Spleen (tissue), 11 donors: Measurements from ENCODE around the gene IL22RA2. TPM values are rescaled to one million over a fixed set of nuclear protein-coding genes. Genes with fewer than 3 reads are reported as not detected.
A peak's percentile ranks its signal among the peaks of the same experiment; 100 is the strongest.

Source experiments
- DNase-seq: peaks from one replicate; pipeline ENCODE4 v3.0.0-alpha.2; 2020
- H3K27ac ChIP-seq, 8 donors: fragments of 200-600 bp; sonication (generic) in 7 of 8; 1 replicate in 4 of 8; 2 replicates in 4 of 8; pipeline versions ENCODE4 v1.5.0 to v1.8.0; 2016 to 2021; ENCODE audit warnings: inconsistent platforms in 4 of 8, mild to moderate bottlenecking in 4 of 8, moderate library complexity in 1 of 8
- H3K27me3 ChIP-seq, 7 donors: fragments of 200-600 bp; sonication (generic) in 6 of 7; replicated peaks in 1 of 7; 1 replicate in 4 of 7; 2 replicates in 3 of 7; pipeline versions ENCODE4 v1.5.0 to v1.8.0; 2016 to 2021; ENCODE audit warnings: inconsistent platforms in 3 of 7, mild to moderate bottlenecking in 1 of 7
- H3K36me3 ChIP-seq, 6 donors: fragments of 200-600 bp; sonication (generic) in 5 of 6; 1 replicate in 4 of 6; 2 replicates in 2 of 6; pipeline versions ENCODE4 v1.5.0 to v1.8.0; 2016 to 2021; ENCODE audit warnings: inconsistent platforms in 2 of 6
- H3K4me1 ChIP-seq, 6 donors: fragments of 200-600 bp; sonication (generic) in 5 of 6; 1 replicate in 3 of 6; 2 replicates in 3 of 6; pipeline versions ENCODE4 v1.5.0 to v1.8.0; 2016 to 2021; ENCODE audit warnings: inconsistent platforms in 3 of 6
- H3K4me3 ChIP-seq, 8 donors: fragments of 200-600 bp; sonication (generic) in 7 of 8; 1 replicate in 4 of 8; 2 replicates in 4 of 8; pipeline versions ENCODE4 v1.5.0 to v1.8.0; 2016 to 2021; ENCODE audit warnings: inconsistent platforms in 4 of 8, mild to moderate bottlenecking in 4 of 8, moderate library complexity in 2 of 8
- H3K9me3 ChIP-seq, 8 donors: fragments of 200-600 bp; sonication (generic) in 7 of 8; 1 replicate in 4 of 8; 2 replicates in 4 of 8; pipeline versions ENCODE4 v1.5.0 to v1.8.0; 2016 to 2021; ENCODE audit warnings: inconsistent platforms in 4 of 8
- POLR2A ChIP-seq, 3 donors: fragments of 450-650 bp; IDR thresholded peaks; one replicate each; pipeline ENCODE4 v1.5.1; 2017; ENCODE audit warnings: antibody characterized with exemption in 3 of 3, mild to moderate bottlenecking in 1 of 3
- POLR2AphosphoS5 ChIP-seq, 3 donors: sonication (generic); formaldehyde crosslinking; IDR thresholded peaks; one replicate each; pipeline ENCODE4 v1.5.1; 2017; ENCODE audit warnings: antibody characterized with exemption in 3 of 3
- WGBS, 5 donors: extraction: QIAGEN DNeasy Blood & Tissue Kit in 3 of 5; methylation state at CpG; one replicate each; pipeline versions ENCODE4 v1.1.5 to v1.1.7; 2013 to 2018; 5-methylcytosine and 5-hydroxymethylcytosine counted together
- intact Hi-C: fragments of 100-400 bp; cut with DNase I; formaldehyde crosslinking; loops from one replicate; pipeline ENCODE4 v1.15.0; 2023; ENCODE audit warnings: low total_unique reads
- polyA plus RNA-seq, 3 donors: library from polyadenylated mRNA; stranded (reverse); fragments of 200-250 nt; gene quantifications; one replicate each; pipeline ENCODE4 v1.2.1, GENCODE V29; 2013
- total RNA-seq, 7 donors: library from RNA; depleted of rRNA in 3 of 7; stranded (reverse); fragments of >200 nt in 3 of 7; fragmentation: NEBNext Ultra II Directional in 4 of 7; extraction: Animal tissue kit (Norgen Biotek cat#: 25700) in 4 of 7; gene quantifications; one replicate each; pipeline versions ENCODE4 v1.1.0 to v1.2.1, GENCODE V29; 2016 to 2021
- TF ChIP-seq, protein P1 (sequence below), 11 experiments: fragments of 200-600 bp in 7 of 11; fragments of 450-650 bp in 4 of 11; sonication (generic) in 4 of 11; IDR thresholded peaks in 8 of 11; conservative IDR thresholded peaks in 3 of 11; 1 replicate in 7 of 11; 2 replicates in 4 of 11; pipeline versions ENCODE4 v1.4.0 to v1.8.0; 2016 to 2021; ENCODE audit warnings: antibody characterized with exemption in 11 of 11, inconsistent platforms in 4 of 11, mild to moderate bottlenecking in 1 of 11
- donor health status: healthy with polysubstance abuse.
- donor health status: DM: no; HTN: no; CAD: no; lungs with moderate emphysema.
- donor health status: DM: no; HTN: no; CAD: no.
- donor health status: Bipolar disorder and iron deficiency.
- donor health status: healthy.
- donor health status: DM: no; HTN: no; CAD: no.
- donor health status: DM: yes; HTN: yes; CAD: no.

IL22RA2 gene
- total and polyA plus RNA-seq, 10 donors = 0.06 to 2.1 (median 0.19) TPM; not detected in 5

DNA sequence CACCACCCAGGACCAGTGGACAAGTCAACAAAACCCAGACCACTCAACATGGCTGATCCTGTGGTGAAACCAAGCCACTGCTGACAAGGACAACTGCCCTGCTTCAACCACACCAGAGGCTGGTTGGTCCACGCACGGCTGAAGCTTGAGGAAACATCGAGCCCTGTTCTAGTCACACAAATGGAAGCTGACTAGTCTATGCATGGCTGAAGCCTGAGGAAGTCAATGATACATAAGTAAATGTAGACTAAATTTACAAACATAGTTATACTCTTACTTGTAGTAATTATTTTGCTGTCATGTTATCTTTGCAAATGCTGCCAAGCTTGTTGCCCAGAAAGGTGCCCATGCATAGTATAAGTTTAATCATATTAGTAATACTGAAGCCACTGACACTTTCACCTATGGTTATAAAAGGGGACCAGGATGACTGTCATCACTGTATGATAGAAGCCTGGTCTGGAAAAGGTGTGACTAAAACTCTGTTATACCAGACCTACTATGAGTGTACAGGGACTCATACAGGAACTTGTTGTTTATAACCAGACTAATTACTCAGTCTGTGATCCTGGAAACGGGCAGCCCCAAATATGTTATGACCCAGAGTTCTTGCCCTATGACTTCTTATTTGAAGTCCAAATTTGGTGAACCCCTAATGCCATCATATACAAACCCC, 5.6 kb downstream of the IL22RA2 start:
- Histone ChIP-seq H3K9me3 (peaks cover 0 to 16% (median 3%) of the 10 kb centered on the region in 8 donors), H3K4me3 (no peak overlapping the region), H3K4me1 (peaks cover 22 to 64% (median 44%) of the 10 kb centered on the region in 6 donors), H3K27me3 (no peaks in the 10 kb centered on the region), H3K27ac (no peak overlapping the region), H3K36me3 (no peaks in the 10 kb centered on the region)
- intact Hi-C loops = no loop called here
- no peak for DNase-seq
- 69 to 83% (median 75%) methylated on average over 4 of the region's 4 CpGs for WGBS, 5 donors
- TF ChIP-seq POLR2A (IDR thresholded peaks at IDR 0.05) (no peak), POLR2AphosphoS5 (IDR thresholded peaks at IDR 0.05) (no peak)
- TF ChIP-seq, protein P1, sequence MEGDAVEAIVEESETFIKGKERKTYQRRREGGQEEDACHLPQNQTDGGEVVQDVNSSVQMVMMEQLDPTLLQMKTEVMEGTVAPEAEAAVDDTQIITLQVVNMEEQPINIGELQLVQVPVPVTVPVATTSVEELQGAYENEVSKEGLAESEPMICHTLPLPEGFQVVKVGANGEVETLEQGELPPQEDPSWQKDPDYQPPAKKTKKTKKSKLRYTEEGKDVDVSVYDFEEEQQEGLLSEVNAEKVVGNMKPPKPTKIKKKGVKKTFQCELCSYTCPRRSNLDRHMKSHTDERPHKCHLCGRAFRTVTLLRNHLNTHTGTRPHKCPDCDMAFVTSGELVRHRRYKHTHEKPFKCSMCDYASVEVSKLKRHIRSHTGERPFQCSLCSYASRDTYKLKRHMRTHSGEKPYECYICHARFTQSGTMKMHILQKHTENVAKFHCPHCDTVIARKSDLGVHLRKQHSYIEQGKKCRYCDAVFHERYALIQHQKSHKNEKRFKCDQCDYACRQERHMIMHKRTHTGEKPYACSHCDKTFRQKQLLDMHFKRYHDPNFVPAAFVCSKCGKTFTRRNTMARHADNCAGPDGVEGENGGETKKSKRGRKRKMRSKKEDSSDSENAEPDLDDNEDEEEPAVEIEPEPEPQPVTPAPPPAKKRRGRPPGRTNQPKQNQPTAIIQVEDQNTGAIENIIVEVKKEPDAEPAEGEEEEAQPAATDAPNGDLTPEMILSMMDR (IDR thresholded peaks at IDR 0.05 in 8 of 11, conservative IDR thresholded peaks at IDR 0.05 in 3 of 11) = no peak

DNA sequence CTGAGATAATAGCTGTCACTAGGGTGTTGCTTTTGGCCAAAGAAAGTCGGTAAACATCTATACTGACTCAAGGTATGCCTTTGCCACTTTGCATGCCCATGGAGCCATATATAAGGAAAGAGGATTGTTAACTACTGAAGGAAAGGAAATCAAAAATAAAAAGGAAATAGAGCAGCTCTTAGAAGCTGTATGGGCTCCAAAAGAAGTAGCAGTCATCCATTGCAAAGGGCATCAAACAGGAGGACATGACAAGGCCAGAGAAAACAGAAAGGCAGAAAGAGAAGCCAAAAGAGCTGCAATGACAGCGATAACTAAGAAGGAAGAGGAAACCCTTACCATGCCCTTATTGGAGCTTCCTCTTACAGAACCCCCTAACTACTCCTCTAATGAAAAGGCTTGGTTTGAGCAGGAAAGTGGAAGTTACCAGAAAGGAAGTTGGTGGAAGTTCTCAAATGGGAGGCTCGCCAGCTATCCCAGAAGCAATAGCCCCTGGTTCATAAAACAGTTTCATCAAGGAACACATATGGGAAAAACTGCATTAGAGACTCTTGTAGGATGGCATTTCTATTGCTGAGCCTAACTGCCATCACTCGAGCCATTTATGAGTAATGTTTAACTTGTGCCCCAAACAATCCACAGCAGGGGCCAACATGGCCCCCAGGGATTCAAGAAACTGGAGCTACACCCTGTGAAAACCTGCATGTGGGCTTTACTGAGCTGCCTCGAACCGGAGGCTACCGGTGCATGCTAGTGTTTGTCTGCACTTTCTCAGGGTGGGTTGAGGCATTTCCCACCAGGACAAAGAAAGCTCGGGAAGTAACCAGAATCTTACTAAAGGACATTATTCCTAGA, 7.0 kb downstream of the IL22RA2 start:
- no peaks in the 10 kb centered on the region for H3K27me3 ChIP-seq
- no peak for DNase-seq
- H3K4me1 ChIP-seq = peaks cover 19 to 62% (median 34%) of the 10 kb centered on the region in 6 donors
- H3K9me3 ChIP-seq = peaks cover 0 to 16% (median 3%) of the 10 kb centered on the region in 8 donors
- intact Hi-C loops = no loop called here
- H3K27ac ChIP-seq = peak overlapping the region in 7 of 8 donors; percentile 24 to 79 (median 64)
- no peak overlapping the region for H3K4me3 ChIP-seq
- 65 to 74% (median 72%) methylated on average over 8 of the region's 8 CpGs for WGBS, 5 donors
- TF ChIP-seq, protein P1 (IDR thresholded peaks at IDR 0.05 in 8 of 11, conservative IDR thresholded peaks at IDR 0.05 in 3 of 11) = peak in 4 of 11 experiments; percentile 26 to 50 (median 40)
- TF ChIP-seq POLR2A (IDR thresholded peaks at IDR 0.05) = no peak
- H3K36me3 ChIP-seq = no peaks in the 10 kb centered on the region

DNA sequence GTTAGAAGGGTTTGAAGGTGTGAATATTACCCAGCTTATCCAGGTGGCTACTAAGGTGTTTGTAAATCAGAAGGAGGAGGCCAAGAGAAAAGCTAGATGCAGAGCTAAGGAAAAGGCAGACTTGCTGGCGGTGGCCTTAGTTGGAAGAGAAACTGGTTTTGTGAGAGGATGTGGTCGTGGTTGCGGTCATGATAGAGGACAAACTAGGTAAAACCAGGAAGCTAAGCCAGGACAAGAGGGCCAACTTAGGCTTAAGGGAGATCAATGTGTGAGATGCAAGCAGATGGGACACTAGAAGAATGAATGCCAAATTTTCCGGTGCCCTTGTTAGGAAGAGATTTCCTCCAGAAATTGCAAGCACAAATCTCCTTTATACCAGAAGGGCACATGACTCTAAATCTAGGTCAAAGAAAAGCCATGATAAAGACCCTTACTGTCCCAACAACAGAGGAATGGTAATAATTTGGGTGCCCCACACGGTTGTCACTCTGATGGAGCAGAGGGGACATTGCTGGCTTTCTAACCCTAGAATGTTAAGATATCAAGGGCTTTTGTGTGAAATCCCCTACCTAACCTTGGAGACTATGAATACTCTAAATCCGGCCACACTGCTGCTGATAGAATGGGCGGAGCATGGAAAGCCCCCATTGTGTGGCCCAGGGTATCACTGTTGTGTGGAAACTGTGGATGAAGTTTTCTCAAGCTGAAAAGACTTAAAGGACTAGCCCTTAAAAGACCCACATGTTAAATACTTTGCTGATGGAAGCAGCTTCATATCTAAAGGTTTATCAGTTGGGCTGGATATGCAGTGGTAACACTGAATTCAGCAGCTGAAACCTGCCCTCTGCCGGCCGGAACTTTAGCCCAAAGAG, 7.8 kb downstream of the IL22RA2 start:
- peak; percentile 82 for DNase-seq
- Histone ChIP-seq H3K4me1 (peaks cover 11 to 57% (median 26%) of the 10 kb centered on the region in 6 donors), H3K36me3 (no peaks in the 10 kb centered on the region), H3K27ac (peak overlapping the region; percentile 20 to 79 (median 60)), H3K4me3 (peak overlapping the region in 1 of 8 donors; percentile 1), H3K9me3 (peaks cover 0 to 16% (median 3%) of the 10 kb centered on the region in 8 donors), H3K27me3 (no peaks in the 10 kb centered on the region)
- intact Hi-C loops = no loop called here
- WGBS, 5 donors = 54 to 65% (median 58%) methylated on average over 9 of the region's 9 CpGs
- TF ChIP-seq, protein P1 (IDR thresholded peaks at IDR 0.05 in 8 of 11, conservative IDR thresholded peaks at IDR 0.05 in 3 of 11) = peak in 4 of 11 experiments; percentile 23 to 51 (median 38)
- TF ChIP-seq POLR2AphosphoS5 (IDR thresholded peaks at IDR 0.05) = no peak
